ENCODE results near the gene RSRC1. TPM values are rescaled to one million over a fixed set of nuclear protein-coding genes. Genes with fewer than 3 reads are reported as not detected.

Gene RSRC1
- total and polyA plus RNA-seq, 2 of the 8 experiments (the other 6 are each of a cell fraction or from before 2014, with no cell fraction given) = 2.0 to 27.9 TPM

GRCh38 chr3:158106766-158107471 is 3.0 kb upstream of the RSRC1 start (continued):
- TF ChIP-seq SUZ12 (IDR thresholded peaks at IDR 0.05; ENCODE audit: low read length) (peak; percentile 88; the same call in 1 of the 2 replicates), PHF8 (conservative IDR thresholded peaks at IDR 0.05; ENCODE audit: low read depth, low read length) (no peak), EGR1 (IDR thresholded peaks at IDR 0.05; ENCODE audit: borderline replicate concordance, low read depth, low read length) (no peak), SIX5 (IDR thresholded peaks at IDR 0.05; ENCODE audit: low read depth, low read length) (no peak), SIRT6 (IDR thresholded peaks at IDR 0.05; ENCODE audit: low read length) (no peak), SRF (IDR thresholded peaks at IDR 0.05; ENCODE audit: low read depth, low read length) (no peak), TAF1 (IDR thresholded peaks at IDR 0.05; ENCODE audit: low read depth, low read length) (no peak), SP1 (IDR thresholded peaks at IDR 0.05; ENCODE audit: low read depth, low read length) (no peak), JUND (IDR thresholded peaks at IDR 0.05; ENCODE audit: low read length) (no peak), RFX5 (IDR thresholded peaks at IDR 0.05; ENCODE audit: borderline replicate concordance, low read depth, low read length) (no peak), BCL11A (IDR thresholded peaks at IDR 0.05; ENCODE audit: low read depth in 2 of 2, low read length in 2 of 2) (no peak), TAF7 (optimal IDR thresholded peaks at IDR 0.05; ENCODE audit: borderline replicate concordance, low read depth, low read length) (no peak), CREB1 (IDR thresholded peaks at IDR 0.05) (no peak), HDAC6 (IDR thresholded peaks at IDR 0.05; ENCODE audit: low read depth, low read length) (no peak), ASH2L (IDR thresholded peaks at IDR 0.05; ENCODE audit: low read length) (peak; percentile 24), CHD2 (IDR thresholded peaks at IDR 0.05; ENCODE audit: low read length) (no peak), SP4 (IDR thresholded peaks at IDR 0.05; ENCODE audit: low read length) (no peak)
- TF ChIP-seq, protein P1, sequence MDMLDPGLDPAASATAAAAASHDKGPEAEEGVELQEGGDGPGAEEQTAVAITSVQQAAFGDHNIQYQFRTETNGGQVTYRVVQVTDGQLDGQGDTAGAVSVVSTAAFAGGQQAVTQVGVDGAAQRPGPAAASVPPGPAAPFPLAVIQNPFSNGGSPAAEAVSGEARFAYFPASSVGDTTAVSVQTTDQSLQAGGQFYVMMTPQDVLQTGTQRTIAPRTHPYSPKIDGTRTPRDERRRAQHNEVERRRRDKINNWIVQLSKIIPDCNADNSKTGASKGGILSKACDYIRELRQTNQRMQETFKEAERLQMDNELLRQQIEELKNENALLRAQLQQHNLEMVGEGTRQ (IDR thresholded peaks at IDR 0.05; ENCODE audit: low read length) = no peak

Measured in H1 (cell line).